Adrenal gland (tissue), 5 donors: ENCODE measurements around the gene PTH2.

Experiments
- CTCF ChIP-seq, 6 experiments: fragments of 450-650 bp in 4 of 6; fragments of 200-600 bp in 2 of 6; sonication (generic) in 1 of 6; IDR thresholded peaks; 1 replicate in 5 of 6; 2 replicates in 1 of 6; pipeline versions ENCODE4 v1.5.1 to v1.8.0; 2016 to 2021; ENCODE audit warnings: antibody characterized with exemption in 6 of 6, mild to moderate bottlenecking in 2 of 6, moderate library complexity in 1 of 6
- POLR2A ChIP-seq, 2 donors: fragments of 450-650 bp; IDR thresholded peaks; one replicate each; pipeline ENCODE4 v1.6.1; 2017; ENCODE audit warnings: antibody characterized with exemption in 2 of 2, mild to moderate bottlenecking in 2 of 2, moderate library complexity in 1 of 2
- donor health status: DM: no; HTN: no; CAD: no.

- no peak for TF ChIP-seq CTCF (IDR thresholded peaks at IDR 0.05)
- no peak for TF ChIP-seq POLR2A (IDR thresholded peaks at IDR 0.05)
These were observed 44.7 kb downstream of the PTH2 start for GRCh38 chr19:49378512-49378911.
